OCI-LY7 (cell line): ENCODE data around the gene ZNF594.
"Not testable (repeated sequence)": the region's sequence is repeated elsewhere in the genome, so short reads cannot be mapped to it uniquely, and the experiment has no call there.

Source experiments
- EZH2phosphoT487 ChIP-seq: fragments of 200-600 bp; sonication (generic); IDR thresholded peaks from 2 replicates; pipeline ENCODE4 v1.6.1; 2018; ENCODE audit warnings: low read depth, borderline replicate concordance, mild to moderate bottlenecking, mixed run types, antibody characterized with exemption, low read length, moderate library complexity, mixed read lengths
- TF ChIP-seq, protein P1 (sequence below): fragments of 200-600 bp; sonication (generic); conservative IDR thresholded peaks from 2 replicates; pipeline ENCODE4 v1.5.1; 2014; ENCODE audit warnings: mild to moderate bottlenecking, antibody characterized with exemption, low read length, moderate library complexity, mixed read lengths

DNA sequence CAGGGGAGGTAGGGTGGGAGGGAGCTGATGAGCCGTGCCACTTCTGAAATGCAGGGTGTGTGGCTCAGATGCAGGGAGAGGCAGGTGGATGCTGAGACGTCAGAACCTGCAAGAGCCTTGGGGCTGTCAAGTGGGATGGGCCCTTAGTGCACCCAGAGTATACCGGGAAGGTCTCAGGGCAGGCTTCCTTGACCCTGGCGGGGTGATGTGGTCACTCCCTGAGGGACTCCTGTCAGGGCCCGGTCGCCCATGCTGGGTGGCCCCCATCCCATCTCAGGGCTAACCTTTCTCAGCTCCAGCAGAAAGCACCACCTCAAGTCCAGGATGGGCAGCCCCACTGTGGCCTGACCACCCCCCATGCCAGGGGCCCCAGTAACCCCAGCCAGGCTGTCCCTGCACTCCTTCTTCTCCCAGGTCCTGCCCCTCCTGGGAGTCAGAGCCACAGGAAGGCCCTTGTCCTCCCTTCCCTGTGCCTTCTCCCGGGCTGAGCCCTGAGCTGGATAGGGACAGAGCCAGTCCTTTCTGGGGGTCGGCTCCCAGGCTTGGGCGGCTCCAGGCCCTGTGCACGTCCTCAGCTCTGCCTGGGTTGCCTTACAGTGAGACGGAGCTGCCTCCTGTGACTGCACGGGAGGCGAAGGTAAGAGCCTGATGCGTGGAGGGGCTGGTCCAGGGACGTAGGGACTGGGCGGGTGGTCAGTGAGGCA lies 59.7 kb downstream of the ZNF594 start:
- TF ChIP-seq, protein P1, sequence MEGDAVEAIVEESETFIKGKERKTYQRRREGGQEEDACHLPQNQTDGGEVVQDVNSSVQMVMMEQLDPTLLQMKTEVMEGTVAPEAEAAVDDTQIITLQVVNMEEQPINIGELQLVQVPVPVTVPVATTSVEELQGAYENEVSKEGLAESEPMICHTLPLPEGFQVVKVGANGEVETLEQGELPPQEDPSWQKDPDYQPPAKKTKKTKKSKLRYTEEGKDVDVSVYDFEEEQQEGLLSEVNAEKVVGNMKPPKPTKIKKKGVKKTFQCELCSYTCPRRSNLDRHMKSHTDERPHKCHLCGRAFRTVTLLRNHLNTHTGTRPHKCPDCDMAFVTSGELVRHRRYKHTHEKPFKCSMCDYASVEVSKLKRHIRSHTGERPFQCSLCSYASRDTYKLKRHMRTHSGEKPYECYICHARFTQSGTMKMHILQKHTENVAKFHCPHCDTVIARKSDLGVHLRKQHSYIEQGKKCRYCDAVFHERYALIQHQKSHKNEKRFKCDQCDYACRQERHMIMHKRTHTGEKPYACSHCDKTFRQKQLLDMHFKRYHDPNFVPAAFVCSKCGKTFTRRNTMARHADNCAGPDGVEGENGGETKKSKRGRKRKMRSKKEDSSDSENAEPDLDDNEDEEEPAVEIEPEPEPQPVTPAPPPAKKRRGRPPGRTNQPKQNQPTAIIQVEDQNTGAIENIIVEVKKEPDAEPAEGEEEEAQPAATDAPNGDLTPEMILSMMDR = not testable (repeated sequence)
- TF ChIP-seq EZH2phosphoT487 = not testable (repeated sequence)
